Astrocyte (in vitro differentiated cells and primary cell): ENCODE results near the gene EYS.

Experiments
- CTCF ChIP-seq: IDR thresholded peaks from 2 replicates; pipeline ENCODE4 v1.5.1; 2011; ENCODE audit warnings: low read depth, mild to moderate bottlenecking, inconsistent platforms, low read length, moderate library complexity; ENCODE audit not compliant: insufficient read depth
- EZH2 ChIP-seq: IDR thresholded peaks from 2 replicates; pipeline ENCODE4 v1.6.1; 2012; ENCODE audit warnings: mild to moderate bottlenecking, low read length, inconsistent platforms; ENCODE audit not compliant: insufficient read depth

GRCh38 chr6:63968650-63969049 lies 1738.4 kb downstream of the EYS start:
- no peak for TF ChIP-seq CTCF
- TF ChIP-seq EZH2 = no peak
